ENCODE results near the gene PARD3. TPM values are rescaled to one million over a fixed set of nuclear protein-coding genes. Genes with fewer than 3 reads are reported as not detected.
A peak's percentile ranks its signal among the peaks of the same experiment; 100 is the strongest.

The PARD3 gene
- total RNA-seq, 1 donor from 2014 or later = 97.8 TPM

GRCh38 chr10:34125702-34126101 lies 689.4 kb downstream of the PARD3 start:
- no peak overlapping the region for H3K4me3 ChIP-seq (ENCODE audit: low read depth, low read length)
- no peak for TF ChIP-seq CTCF (conservative IDR thresholded peaks at IDR 0.05; ENCODE audit: low read depth, low read length)
- no peak for DNase-seq (ENCODE audit: low read depth)

GRCh38 chr10:34124522-34125035 lies 690.5 kb downstream of the PARD3 start:
- no peak overlapping the region for H3K4me3 ChIP-seq (ENCODE audit: low read depth, low read length)
- TF ChIP-seq CTCF (conservative IDR thresholded peaks at IDR 0.05; ENCODE audit: low read depth, low read length) = no peak
- DNase-seq (ENCODE audit: low read depth) = peak; percentile 82

GRCh38 chr10:34121781-34122622 lies 693.1 kb downstream of the PARD3 start:
- no peak overlapping the region for H3K4me3 ChIP-seq (ENCODE audit: low read depth, low read length)
- TF ChIP-seq CTCF (conservative IDR thresholded peaks at IDR 0.05; ENCODE audit: low read depth, low read length) = no peak
- no peak for DNase-seq (ENCODE audit: low read depth)

GRCh38 chr10:34121125-34121753 lies 693.9 kb downstream of the PARD3 start:
- DNase-seq (ENCODE audit: low read depth) = no peak
- no peak for TF ChIP-seq CTCF (conservative IDR thresholded peaks at IDR 0.05; ENCODE audit: low read depth, low read length)
- H3K4me3 ChIP-seq (ENCODE audit: low read depth, low read length) = no peak overlapping the region

- DNase-seq (ENCODE audit: low read depth) = no peak
- no peak for TF ChIP-seq CTCF (conservative IDR thresholded peaks at IDR 0.05; ENCODE audit: low read depth, low read length)
- no peak overlapping the region for H3K4me3 ChIP-seq (ENCODE audit: low read depth, low read length)
Measured at GRCh38 chr10:34119456-34119855, 695.6 kb downstream of the PARD3 start.

GRCh38 chr10:34116681-34117271 lies 698.3 kb downstream of the PARD3 start:
- DNase-seq (ENCODE audit: low read depth) = no peak
- H3K4me3 ChIP-seq (ENCODE audit: low read depth, low read length) = no peak overlapping the region
- TF ChIP-seq CTCF (conservative IDR thresholded peaks at IDR 0.05; ENCODE audit: low read depth, low read length) = no peak
